Thoracic aorta (tissue), 2 donors: ENCODE measurements around the gene POU2F3. TPM values are rescaled to one million over a fixed set of nuclear protein-coding genes. Genes with fewer than 3 reads are reported as not detected.
A peak's percentile ranks its signal among the peaks of the same experiment; 100 is the strongest.

Source experiments
- ATAC-seq: fragments of 150-250 bp; one replicate; pipeline ENCODE4 v1.8.0; 2017; ENCODE audit warnings: low read depth; ENCODE audit not compliant: insufficient number of reproducible peaks, low FRiP score
- DNase-seq: peaks from one replicate; pipeline ENCODE4 v3.0.0-alpha.2; 2020; ENCODE audit warnings: low spot score
- H3K27ac ChIP-seq, 2 donors: fragments of 200-600 bp; sonication (generic); 1 replicate in 1 of 2; 2 replicates in 1 of 2; pipeline ENCODE4 v1.5.1; 2016; ENCODE audit warnings: mild to moderate bottlenecking in 2 of 2, moderate library complexity in 2 of 2
- H3K27me3 ChIP-seq: fragments of 200-600 bp; sonication (generic); replicated peaks from 2 replicates; pipeline ENCODE4 v1.6.0; 2016; ENCODE audit warnings: mild to moderate bottlenecking; ENCODE audit not compliant: insufficient read depth
- H3K36me3 ChIP-seq: fragments of 200-600 bp; sonication (generic); one replicate; pipeline ENCODE4 v1.5.1; 2016
- H3K4me1 ChIP-seq, 2 donors: fragments of 200-600 bp; sonication (generic); 1 replicate in 1 of 2; 2 replicates in 1 of 2; pipeline versions ENCODE4 v1.5.1 to v1.6.0; 2016; ENCODE audit warnings: low read depth in 2 of 2, mild to moderate bottlenecking in 1 of 2; ENCODE audit not compliant: control insufficient read depth in 1 of 2
- H3K4me3 ChIP-seq: fragments of 200-600 bp; sonication (generic); 2 replicates; pipeline ENCODE4 v1.5.1; 2016; ENCODE audit warnings: mild to moderate bottlenecking
- H3K9me3 ChIP-seq: fragments of 200-600 bp; sonication (generic); 2 replicates; pipeline ENCODE4 v1.5.1; 2016
- CTCF ChIP-seq: fragments of 200-600 bp; sonication (generic); IDR thresholded peaks from one replicate; pipeline ENCODE4 v1.5.1; 2019; ENCODE audit warnings: antibody characterized with exemption
- total RNA-seq, 2 donors: library from RNA; depleted of rRNA; stranded (reverse); fragments of >200 nt; gene quantifications; one replicate each; pipeline versions ENCODE4 v1.1.0 to v1.2.3, GENCODE V29; 2016

POU2F3 gene
- total RNA-seq, 2 donors from 2014 or later, result not detected

- Histone ChIP-seq H3K4me3 (no peak overlapping the region), H3K27ac (no peak overlapping the region), H3K27me3 (no peaks in the 10 kb centered on the region), H3K36me3 (no peaks in the 10 kb centered on the region), H3K9me3 (no peaks in the 10 kb centered on the region), H3K4me1 (peaks cover 11 to 23% of the 10 kb centered on the region in 2 donors)
- ATAC-seq, result no peak
- no peak for DNase-seq
- TF ChIP-seq CTCF, result no peak
These were observed 79.0 kb downstream of the POU2F3 start for GRCh38 chr11:120318906-120319305.

DNA sequence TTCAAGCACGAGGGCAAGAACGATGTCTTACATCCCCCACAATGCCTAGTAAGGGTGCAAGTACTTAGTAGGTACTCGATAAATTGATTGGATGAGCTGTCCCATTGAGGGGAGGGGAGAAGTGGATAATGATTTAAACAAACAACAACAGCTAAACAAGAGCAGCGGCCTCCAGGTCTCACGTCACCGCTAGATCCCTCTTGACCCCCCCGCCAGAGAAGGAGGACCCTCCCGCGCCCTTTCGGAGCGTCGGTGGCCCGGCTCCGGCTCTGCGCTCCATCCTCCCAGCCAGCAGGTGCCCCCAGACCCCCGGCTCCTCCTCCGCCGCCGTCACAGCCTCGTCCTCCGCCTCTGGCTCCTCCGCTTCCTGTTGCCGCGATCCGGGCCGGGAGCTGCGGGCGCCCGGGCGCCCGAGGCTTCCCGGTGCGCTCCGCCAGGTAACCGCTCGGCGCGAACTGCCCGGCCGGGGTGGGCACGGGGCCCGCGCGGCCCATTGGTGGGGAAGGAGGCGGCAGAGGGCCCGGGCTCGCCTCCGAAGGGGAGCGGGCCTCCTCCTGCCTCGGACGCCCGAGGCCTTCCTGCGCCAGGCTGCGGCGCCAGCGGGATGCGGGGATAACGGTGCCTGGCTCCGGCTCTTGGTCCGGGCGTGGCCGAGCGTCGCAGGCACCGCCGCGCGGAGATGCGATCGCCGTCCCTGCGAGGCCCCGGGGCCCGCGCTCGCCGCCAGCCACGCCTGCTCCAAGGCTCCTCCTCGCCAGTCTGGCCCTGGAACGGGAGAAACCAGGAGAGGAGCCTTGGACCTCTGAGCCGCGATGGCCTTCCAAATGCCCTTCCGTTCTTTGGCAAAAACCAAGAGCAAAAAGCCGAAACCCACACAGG lies 85.2 kb downstream of the POU2F3 start, which contains the start of gene TLCD5:
Gene TLCD5, plus strand, starts transcription at position 368 of the 879 bp plus-strand sequence. CDS start 2,143 bp downstream, outside the sequence.
- ATAC-seq (peak; percentile 60), DNase-seq (no peak)
- Histone ChIP-seq H3K4me1 (peaks cover 12 to 29% of the 10 kb centered on the region in 2 donors), H3K36me3 (peaks cover 5% of the 10 kb centered on the region), H3K4me3 (peak within 1 kb of the TSS; percentile 95), H3K27ac (peak within 1 kb of the TSS; percentile 93 to 94), H3K9me3 (no peaks in the 10 kb centered on the region), H3K27me3 (no peaks in the 10 kb centered on the region)
- no peak for TF ChIP-seq CTCF

DNA sequence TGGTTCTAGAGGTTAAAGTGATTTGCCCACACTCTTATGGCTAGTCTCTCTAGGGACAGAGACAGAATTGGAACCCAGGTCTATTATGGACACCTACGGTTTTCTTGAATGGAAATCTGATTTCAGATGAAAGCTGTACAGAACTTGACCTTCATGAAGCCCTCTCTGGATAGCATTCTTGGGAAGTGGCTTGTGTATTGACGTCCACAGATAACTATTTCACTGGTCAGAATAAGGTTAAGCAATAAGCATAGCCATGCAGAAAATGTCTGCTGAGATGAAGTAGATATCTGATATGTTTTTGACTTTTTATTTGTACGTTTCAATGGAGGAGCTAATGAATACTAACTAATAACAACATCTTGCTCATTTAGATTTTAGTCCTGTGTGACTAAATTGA lies 86.3 kb downstream of the POU2F3 start:
- H3K9me3 ChIP-seq, result no peaks in the 10 kb centered on the region
- H3K27ac ChIP-seq, result peak overlapping the region; percentile 93 to 94
- no peaks in the 10 kb centered on the region for H3K27me3 ChIP-seq
- peaks cover 17 to 36% of the 10 kb centered on the region in 2 donors for H3K4me1 ChIP-seq
- DNase-seq, result no peak
- peaks cover 7% of the 10 kb centered on the region for H3K36me3 ChIP-seq
- peak overlapping the region; percentile 95 for H3K4me3 ChIP-seq
- TF ChIP-seq CTCF, result no peak
- ATAC-seq, result no peak

DNA sequence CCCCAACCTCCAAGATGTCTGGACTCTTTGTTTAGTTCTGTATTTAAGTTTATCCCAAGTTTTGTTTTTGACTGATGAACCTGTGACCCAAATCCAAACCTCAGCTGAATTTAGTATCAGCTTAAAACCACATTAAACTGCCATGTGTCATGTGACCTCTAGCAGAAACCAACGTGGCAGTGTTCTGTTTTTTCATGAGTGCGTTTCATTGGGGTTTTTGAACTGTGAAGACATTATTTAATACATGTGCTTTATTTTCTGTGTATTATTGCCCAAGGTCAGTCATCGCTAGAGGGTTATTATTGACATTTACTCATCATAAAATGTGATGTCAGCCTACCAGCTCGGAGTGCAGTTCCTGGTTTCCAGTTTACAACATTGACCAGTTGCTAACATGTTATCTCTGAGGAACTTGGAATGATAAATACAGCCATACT lies 86.9 kb downstream of the POU2F3 start:
- Histone ChIP-seq H3K9me3 (no peaks in the 10 kb centered on the region), H3K4me3 (peak overlapping the region; percentile 95), H3K36me3 (peaks cover 7% of the 10 kb centered on the region), H3K27ac (peak overlapping the region; percentile 13 to 93), H3K27me3 (no peaks in the 10 kb centered on the region), H3K4me1 (peaks cover 23 to 42% of the 10 kb centered on the region in 2 donors)
- TF ChIP-seq CTCF, result no peak
- ATAC-seq (no peak), DNase-seq (no peak)

DNA sequence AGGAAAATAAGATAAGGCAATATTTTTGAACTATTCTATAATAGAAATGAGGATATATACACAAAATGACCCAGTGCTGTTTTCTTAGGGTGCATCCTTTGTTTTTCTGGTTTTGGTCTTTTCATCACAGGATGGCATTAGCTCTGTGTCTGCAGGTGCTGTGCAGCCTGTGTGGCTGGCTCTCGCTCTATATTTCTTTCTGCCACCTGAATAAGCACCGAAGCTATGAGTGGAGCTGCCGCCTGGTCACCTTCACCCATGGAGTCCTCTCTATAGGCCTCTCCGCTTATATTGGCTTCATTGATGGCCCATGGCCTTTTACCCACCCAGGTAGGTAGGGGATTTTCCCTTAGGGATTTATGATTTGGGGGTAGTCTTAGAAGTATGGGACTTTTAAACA lies 87.4 kb downstream of the POU2F3 start:
- H3K27me3 ChIP-seq, result no peaks in the 10 kb centered on the region
- no peak overlapping the region for H3K4me3 ChIP-seq
- TF ChIP-seq CTCF, result no peak
- no peak for DNase-seq
- peaks cover 7% of the 10 kb centered on the region for H3K36me3 ChIP-seq
- H3K4me1 ChIP-seq, result peaks cover 28 to 47% of the 10 kb centered on the region in 2 donors
- no peak for ATAC-seq
- H3K9me3 ChIP-seq, result no peaks in the 10 kb centered on the region
- H3K27ac ChIP-seq, result peak overlapping the region in 1 of 2 donors; percentile 93
